Choroid plexus epithelial cell (primary cell): ENCODE measurements around the gene PSMC3.

Source experiments
- DNase-seq: peaks from one replicate; pipeline ENCODE4 v3.0.0-alpha.2; 2010; ENCODE audit warnings: low read depth
- H3K4me3 ChIP-seq: 2 replicates; pipeline ENCODE4 v1.5.1; 2011; ENCODE audit warnings: low read depth, mild to moderate bottlenecking, control low read depth, low read length, moderate library complexity
- CTCF ChIP-seq: conservative IDR thresholded peaks from 2 replicates; pipeline ENCODE4 v1.5.1; 2011; ENCODE audit warnings: low read depth, mild to moderate bottlenecking, control low read depth, inconsistent platforms, low read length, moderate library complexity

Gene PSMC3

GRCh38 chr11:47437218-47437745 is 11.0 kb upstream of the PSMC3 start:
- no peak for TF ChIP-seq CTCF
- DNase-seq = no peak
- H3K4me3 ChIP-seq = no peak overlapping the region

DNA sequence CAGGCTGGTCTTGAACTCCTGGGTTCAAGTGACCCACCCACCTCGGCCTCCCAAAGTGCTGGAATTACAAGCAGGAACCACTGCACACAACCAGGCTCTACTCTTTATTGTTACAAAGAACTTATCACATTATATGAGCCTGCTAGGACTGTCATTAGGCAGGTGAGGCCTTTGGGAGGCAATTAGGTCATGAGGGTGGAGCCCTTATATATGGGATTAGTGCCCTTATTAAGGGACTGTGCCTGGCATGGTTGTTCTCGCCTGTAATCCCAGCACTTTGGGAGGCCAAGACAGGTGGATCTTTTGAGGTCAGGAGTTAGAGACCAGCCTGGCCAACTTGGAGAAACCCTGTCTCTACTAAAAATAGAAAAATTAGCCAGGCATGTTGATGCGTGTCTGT is 10.5 kb upstream of the PSMC3 start:
- TF ChIP-seq CTCF = no peak
- no peak overlapping the region for H3K4me3 ChIP-seq
- no peak for DNase-seq

DNA sequence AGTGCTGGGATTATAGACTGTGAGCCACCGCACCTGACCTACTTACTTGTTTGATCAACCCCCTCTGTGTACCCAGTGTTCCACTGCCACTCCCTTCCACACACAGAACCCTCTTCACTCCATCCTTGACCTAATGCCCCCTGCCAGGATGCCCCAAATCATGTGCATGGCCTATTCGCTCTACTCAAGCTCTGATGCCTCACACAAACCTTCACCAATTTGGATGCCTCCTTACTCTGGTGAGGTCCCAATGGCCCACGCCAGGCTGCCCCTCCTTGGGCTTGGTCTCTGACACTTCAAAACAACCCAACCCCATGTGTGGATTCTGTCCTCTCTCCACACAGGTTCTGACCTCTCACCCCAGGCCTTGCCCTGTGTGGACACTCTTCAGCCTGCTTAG is 9.4 kb upstream of the PSMC3 start:
- no peak for DNase-seq
- no peak overlapping the region for H3K4me3 ChIP-seq
- no peak for TF ChIP-seq CTCF

DNA sequence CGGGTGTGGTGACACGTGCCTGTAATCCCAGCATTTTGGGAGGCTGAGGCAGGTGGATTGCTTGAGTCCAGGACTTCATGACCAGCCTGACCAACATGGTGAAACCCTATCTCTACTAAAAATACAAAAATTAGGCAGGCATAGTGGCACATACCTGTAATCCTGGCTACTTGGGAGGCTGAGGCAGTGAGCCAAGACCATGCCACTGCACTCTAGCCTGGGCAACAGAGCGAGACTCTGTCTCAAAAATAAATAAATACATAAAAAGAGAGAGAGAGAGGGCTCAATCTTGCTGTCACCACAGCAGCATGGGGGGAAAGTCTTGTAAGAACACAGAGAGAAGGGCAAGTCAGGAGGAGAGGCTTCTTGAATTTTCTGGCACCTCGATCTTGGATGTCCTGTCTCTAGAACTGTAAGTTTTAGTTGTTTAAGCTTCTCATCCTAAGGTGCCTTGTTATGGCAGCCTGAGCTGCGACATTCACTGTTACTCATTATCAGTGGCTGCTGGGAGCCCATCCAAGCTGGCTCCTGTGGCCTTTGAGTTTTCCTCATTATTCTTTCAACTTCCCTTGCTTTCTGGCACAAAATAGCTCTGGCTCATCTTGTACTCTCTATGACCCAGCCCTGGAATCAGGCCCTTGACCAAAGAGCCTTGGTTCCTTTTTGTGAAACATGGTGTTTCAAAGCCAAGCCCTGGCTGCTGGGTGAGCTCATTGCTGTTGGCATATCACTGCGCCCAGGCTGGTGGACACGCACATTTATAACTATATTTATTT is 8.0 kb upstream of the PSMC3 start:
- DNase-seq = no peak
- no peak for TF ChIP-seq CTCF
- H3K4me3 ChIP-seq = no peak overlapping the region

GRCh38 chr11:47433157-47433556 is 6.9 kb upstream of the PSMC3 start:
- no peak overlapping the region for H3K4me3 ChIP-seq
- no peak for DNase-seq
- no peak for TF ChIP-seq CTCF

DNA sequence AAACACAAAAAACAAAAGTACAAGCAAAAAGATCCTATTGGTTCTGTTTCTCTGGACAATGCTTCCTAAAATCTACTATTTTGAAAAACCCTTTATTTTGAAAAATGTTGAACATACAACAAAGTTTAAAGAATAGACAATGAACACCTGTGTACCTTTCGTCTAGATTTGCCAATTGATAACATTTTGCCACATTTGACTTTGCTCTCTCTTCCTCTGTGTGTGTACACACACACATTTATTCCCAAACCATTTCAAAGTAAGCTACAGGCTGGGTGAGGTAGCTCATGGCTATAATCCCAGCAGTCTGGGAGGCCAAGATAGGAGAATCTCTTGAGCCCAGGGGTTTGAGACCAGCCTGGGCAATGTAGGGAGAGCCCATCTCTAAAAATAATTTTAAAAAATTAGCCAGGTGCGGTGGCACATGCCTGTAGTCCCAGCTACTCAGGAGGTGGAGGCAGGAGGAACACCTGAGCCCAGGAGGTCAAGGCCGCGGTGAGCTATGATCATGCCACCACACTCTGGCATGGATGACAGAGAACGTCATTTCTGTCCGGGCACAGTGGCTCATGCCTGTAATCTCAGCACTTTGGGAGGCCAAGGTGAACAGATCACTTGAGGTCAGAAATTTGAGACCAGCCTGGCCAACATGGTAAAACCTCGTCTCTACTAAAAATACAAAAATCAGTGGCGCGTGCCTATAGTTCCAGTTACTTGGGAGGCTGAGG is 5.3 kb upstream of the PSMC3 start:
- no peak for TF ChIP-seq CTCF
- no peak for DNase-seq

More for the DNA sequence above, 5.3 kb upstream of the PSMC3 start:
- no peak overlapping the region for H3K4me3 ChIP-seq
